Measurements from ENCODE around the gene NFIA.
A peak's percentile ranks its signal among the peaks of the same experiment; 100 is the strongest.

The NFIA gene

GRCh38 chr1:61158591-61158990, 76.2 kb downstream of the NFIA start:
- DNase-seq, result no peak

- DNase-seq, result peak; percentile 7 to 30
Measured at GRCh38 chr1:61160526-61160925, 78.2 kb downstream of the NFIA start.

GRCh38 chr1:61162520-61163258, 80.3 kb downstream of the NFIA start:
- no peak for DNase-seq

GRCh38 chr1:61163355-61163754, 81.0 kb downstream of the NFIA start:
- DNase-seq, result no peak

- no peak for DNase-seq
Measured at GRCh38 chr1:61165402-61165801, 83.0 kb downstream of the NFIA start.

GRCh38 chr1:61167309-61167708, 84.9 kb downstream of the NFIA start:
- no peak for DNase-seq

- no peak for DNase-seq
Measured at GRCh38 chr1:61169045-61169444, 86.7 kb downstream of the NFIA start.

GRCh38 chr1:61169634-61170033, 87.3 kb downstream of the NFIA start:
- DNase-seq, result no peak

- DNase-seq, result no peak
Measured at GRCh38 chr1:61170328-61171238, 88.2 kb downstream of the NFIA start.

- no peak for DNase-seq
Measured at GRCh38 chr1:61171346-61171745, 89.0 kb downstream of the NFIA start.

GRCh38 chr1:61171974-61172373, 89.6 kb downstream of the NFIA start:
- DNase-seq, result no peak

- no peak for DNase-seq
Measured at GRCh38 chr1:61173118-61173517, 90.8 kb downstream of the NFIA start.

GRCh38 chr1:61174060-61174795, 91.9 kb downstream of the NFIA start:
- DNase-seq, result no peak

- DNase-seq, result no peak
Measured at GRCh38 chr1:61175976-61176375, 93.6 kb downstream of the NFIA start.

GRCh38 chr1:61181067-61182038, 99.0 kb downstream of the NFIA start:
- DNase-seq, result no peak

- no peak for DNase-seq
Measured at GRCh38 chr1:61182049-61182448, 99.7 kb downstream of the NFIA start.

GRCh38 chr1:61182480-61182879, 100.1 kb downstream of the NFIA start:
- no peak for DNase-seq

GRCh38 chr1:61183471-61184039, 101.2 kb downstream of the NFIA start:
- DNase-seq, result no peak

GRCh38 chr1:61184040-61184713, 101.8 kb downstream of the NFIA start:
- no peak for DNase-seq

- no peak for DNase-seq
Measured at GRCh38 chr1:61184714-61185106, 102.3 kb downstream of the NFIA start.

GRCh38 chr1:61186753-61187152, 104.4 kb downstream of the NFIA start:
- DNase-seq, result no peak

All from inflammatory macrophage (primary cell).